Mammary epithelial cell (primary cell): ENCODE results near the gene CARM1.

Experiments used
- EZH2 ChIP-seq: IDR thresholded peaks from 2 replicates; pipeline ENCODE4 v1.6.1; 2012; ENCODE audit warnings: low read length, inconsistent platforms, borderline replicate concordance
- TF ChIP-seq, protein P1 (sequence below), 2 donors: IDR thresholded peaks in 1 of 2; conservative IDR thresholded peaks in 1 of 2; 2 replicates each; pipeline ENCODE4 v1.5.1; 2011 to 2012; ENCODE audit warnings: inconsistent platforms in 2 of 2, low read length in 2 of 2, mild to moderate bottlenecking in 2 of 2, control low read depth in 1 of 2, low read depth in 1 of 2; ENCODE audit not compliant: insufficient read depth in 1 of 2; ENCODE audit errors: extremely low read depth in 1 of 2

- no peak for TF ChIP-seq EZH2
- TF ChIP-seq, protein P1, sequence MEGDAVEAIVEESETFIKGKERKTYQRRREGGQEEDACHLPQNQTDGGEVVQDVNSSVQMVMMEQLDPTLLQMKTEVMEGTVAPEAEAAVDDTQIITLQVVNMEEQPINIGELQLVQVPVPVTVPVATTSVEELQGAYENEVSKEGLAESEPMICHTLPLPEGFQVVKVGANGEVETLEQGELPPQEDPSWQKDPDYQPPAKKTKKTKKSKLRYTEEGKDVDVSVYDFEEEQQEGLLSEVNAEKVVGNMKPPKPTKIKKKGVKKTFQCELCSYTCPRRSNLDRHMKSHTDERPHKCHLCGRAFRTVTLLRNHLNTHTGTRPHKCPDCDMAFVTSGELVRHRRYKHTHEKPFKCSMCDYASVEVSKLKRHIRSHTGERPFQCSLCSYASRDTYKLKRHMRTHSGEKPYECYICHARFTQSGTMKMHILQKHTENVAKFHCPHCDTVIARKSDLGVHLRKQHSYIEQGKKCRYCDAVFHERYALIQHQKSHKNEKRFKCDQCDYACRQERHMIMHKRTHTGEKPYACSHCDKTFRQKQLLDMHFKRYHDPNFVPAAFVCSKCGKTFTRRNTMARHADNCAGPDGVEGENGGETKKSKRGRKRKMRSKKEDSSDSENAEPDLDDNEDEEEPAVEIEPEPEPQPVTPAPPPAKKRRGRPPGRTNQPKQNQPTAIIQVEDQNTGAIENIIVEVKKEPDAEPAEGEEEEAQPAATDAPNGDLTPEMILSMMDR (conservative IDR thresholded peaks at IDR 0.05 in 1 of 2, IDR thresholded peaks at IDR 0.05 in 1 of 2; ENCODE audit: extremely low read depth in 1 of 2, insufficient read depth in 1 of 2, low read depth in 1 of 2, low read length in 2 of 2), result no peak
These were observed 45.1 kb upstream of the CARM1 start for GRCh38 chr19:10826231-10826630.
